Measurements from ENCODE around the gene NXPH3.

DNA sequence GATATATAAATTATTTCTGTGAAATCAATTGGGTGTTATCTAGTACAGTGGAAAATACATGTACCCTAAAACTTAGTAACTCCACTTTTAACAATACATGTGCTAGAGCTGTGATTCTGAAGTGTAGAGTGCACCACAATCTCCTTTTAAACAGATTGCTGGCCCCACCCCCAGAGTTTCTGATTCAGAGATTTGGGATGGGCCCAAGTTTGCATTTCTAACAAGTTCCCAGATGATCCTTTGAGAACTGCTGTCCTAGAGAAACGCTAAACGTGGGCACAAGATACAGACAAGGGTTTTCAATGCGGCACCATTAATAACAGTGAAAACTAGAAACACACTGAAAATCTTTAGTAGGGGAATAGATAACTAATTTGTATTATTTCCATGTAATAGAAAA, 49.2 kb downstream of the NXPH3 start:
- TF ChIP-seq, protein P1, sequence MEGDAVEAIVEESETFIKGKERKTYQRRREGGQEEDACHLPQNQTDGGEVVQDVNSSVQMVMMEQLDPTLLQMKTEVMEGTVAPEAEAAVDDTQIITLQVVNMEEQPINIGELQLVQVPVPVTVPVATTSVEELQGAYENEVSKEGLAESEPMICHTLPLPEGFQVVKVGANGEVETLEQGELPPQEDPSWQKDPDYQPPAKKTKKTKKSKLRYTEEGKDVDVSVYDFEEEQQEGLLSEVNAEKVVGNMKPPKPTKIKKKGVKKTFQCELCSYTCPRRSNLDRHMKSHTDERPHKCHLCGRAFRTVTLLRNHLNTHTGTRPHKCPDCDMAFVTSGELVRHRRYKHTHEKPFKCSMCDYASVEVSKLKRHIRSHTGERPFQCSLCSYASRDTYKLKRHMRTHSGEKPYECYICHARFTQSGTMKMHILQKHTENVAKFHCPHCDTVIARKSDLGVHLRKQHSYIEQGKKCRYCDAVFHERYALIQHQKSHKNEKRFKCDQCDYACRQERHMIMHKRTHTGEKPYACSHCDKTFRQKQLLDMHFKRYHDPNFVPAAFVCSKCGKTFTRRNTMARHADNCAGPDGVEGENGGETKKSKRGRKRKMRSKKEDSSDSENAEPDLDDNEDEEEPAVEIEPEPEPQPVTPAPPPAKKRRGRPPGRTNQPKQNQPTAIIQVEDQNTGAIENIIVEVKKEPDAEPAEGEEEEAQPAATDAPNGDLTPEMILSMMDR (IDR thresholded peaks at IDR 0.05; ENCODE audit: low read depth, low read length) = no peak
- no peak for TF ChIP-seq POLR2A (IDR thresholded peaks at IDR 0.05; ENCODE audit: extremely low read depth, insufficient read length)
- TF ChIP-seq, protein P2, sequence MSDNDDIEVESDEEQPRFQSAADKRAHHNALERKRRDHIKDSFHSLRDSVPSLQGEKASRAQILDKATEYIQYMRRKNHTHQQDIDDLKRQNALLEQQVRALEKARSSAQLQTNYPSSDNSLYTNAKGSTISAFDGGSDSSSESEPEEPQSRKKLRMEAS (IDR thresholded peaks at IDR 0.05; ENCODE audit: low read depth, low read length) = no peak
